AG09319 (cell line): ENCODE results near the gene ANKRD62.

Experiments used
- DNase-seq: peaks from one replicate; pipeline ENCODE4 v3.0.0-alpha.2; 2010; ENCODE audit warnings: low read depth; ENCODE audit errors: extremely low read depth
- TF ChIP-seq, protein P1 (sequence below): IDR thresholded peaks from 2 replicates; pipeline ENCODE4 v1.5.1; 2011; ENCODE audit warnings: low read depth, mild to moderate bottlenecking, inconsistent platforms, low read length, moderate library complexity

The ANKRD62 gene

DNA sequence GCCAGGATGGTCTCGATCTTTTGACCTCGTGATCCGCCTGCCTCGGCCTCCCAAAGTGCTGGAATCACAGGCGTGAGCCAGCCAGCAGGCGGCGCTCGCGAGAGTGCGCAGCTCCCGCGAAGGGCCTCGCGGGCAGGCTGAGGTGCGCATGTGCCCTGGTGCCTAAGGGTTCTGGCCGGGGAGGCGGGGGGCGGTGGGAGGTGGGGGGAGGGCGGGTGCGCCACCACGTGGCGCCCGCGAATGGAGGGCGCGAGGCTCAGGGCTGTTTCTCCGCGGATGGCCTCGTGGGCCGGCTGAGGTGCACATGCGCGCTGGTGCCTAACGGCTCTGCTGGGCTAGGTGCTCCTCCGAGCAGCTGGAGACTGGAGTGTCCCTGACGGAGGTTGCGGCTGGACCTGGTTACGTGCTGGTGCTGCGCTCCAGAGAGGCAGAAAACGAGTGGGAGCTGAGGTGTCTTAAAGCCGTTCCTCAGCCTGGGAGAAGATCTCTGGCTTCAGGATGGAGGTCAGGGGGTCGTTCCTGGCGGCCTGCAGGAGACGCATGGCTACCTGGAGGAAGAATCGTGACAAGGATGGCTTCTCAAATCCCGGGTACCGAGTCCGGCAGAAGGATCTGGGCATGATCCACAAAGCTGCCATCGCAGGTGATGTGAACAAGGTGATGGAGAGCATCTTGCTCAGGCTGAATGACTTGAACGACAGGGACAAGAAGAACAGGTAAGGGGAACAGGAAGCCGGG is at the start of gene ANKRD62:
ANKRD62 (plus strand) TSS at position 324 of the 738 bp plus-strand sequence; CDS start at position 499, 175 bp downstream.
- TF ChIP-seq, protein P1, sequence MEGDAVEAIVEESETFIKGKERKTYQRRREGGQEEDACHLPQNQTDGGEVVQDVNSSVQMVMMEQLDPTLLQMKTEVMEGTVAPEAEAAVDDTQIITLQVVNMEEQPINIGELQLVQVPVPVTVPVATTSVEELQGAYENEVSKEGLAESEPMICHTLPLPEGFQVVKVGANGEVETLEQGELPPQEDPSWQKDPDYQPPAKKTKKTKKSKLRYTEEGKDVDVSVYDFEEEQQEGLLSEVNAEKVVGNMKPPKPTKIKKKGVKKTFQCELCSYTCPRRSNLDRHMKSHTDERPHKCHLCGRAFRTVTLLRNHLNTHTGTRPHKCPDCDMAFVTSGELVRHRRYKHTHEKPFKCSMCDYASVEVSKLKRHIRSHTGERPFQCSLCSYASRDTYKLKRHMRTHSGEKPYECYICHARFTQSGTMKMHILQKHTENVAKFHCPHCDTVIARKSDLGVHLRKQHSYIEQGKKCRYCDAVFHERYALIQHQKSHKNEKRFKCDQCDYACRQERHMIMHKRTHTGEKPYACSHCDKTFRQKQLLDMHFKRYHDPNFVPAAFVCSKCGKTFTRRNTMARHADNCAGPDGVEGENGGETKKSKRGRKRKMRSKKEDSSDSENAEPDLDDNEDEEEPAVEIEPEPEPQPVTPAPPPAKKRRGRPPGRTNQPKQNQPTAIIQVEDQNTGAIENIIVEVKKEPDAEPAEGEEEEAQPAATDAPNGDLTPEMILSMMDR, result no peak
- DNase-seq, result no peak

DNA sequence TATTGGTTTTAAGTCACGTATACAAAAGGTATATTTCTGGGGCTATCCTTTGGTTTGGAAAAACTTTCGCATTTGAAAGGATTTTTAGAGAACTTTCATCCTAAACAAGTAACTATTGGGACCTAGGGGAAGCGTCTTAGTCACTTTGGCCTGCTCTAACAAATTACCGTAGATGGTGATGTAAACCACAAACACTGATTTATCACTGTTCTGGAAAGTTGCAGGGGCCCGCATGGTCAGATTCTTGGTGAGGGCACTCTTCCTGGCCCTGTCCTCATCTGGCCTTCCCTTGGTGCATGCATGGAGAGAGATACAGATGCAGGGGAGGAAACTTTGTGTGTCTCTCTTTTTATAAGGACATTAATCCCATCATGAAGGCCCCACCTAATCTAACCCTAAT is 49.1 kb upstream of the ANKRD62 start:
- DNase-seq, result no peak
- TF ChIP-seq, protein P1, result no peak

DNA sequence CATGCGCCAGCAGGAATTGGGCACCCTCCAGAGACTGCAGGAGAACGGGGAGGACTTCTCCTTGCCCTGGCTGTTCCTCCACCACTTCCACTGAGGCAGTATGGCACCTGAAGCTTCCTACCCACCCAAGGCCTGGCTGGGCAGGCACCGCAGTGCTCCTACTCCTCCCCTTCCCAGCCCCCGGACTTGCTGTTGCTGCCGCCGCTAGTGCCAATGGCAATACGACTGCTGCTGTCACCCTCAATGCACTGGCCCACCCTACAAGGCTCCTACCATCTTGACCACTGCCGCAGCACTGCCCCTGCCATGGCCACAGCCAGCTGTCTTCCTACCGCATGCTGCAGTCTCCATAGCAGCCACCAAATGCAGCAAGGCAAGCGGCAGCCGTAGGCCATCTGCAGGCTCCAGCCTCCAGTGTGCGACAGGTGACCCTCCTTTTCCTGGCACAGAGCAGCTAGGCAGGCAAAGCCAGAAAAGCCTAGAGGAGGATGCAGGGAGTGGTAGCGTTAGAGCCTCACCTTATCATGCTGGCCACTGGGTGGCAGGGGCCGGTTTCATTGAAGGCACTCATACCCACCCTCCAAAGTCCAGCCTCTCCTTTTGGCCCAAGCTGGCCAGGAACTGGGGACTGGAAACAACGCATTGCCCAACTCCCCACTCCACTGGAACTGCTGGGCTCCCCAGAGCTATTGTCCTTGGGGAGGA is 47.4 kb upstream of the ANKRD62 start:
- TF ChIP-seq, protein P1, result no peak

DNA sequence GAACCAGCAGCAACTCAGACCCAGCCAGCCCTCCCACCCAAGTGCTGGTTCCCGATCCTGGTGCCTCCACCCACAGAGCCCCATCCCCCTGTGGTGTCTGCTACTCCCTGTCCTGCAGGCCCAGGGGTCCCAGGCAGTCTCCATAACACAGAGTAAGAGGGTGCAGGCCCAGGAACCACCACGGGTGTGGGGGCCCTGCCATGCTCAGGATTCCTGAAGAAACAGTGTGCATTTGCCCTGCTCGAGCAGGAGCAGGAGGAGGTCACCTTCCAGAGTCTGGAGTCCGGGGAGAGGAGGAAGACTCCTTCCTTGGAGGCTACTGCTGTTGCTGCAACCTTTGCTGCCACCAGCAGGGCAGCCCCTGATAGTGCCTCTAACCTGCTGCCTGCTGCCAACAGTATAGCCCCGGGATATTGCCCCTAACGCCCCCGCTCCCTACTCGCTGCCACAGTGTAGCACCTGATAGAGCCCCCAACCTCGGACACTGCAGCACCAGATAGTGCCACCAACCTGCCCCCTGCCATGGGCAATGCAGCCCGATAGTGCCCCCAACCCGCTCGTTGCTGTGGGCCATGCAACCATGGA is 46.8 kb upstream of the ANKRD62 start:
- TF ChIP-seq, protein P1, result no peak
- DNase-seq, result no peak

More for the DNA sequence above, 47.4 kb upstream of the ANKRD62 start:
- no peak for DNase-seq

DNA sequence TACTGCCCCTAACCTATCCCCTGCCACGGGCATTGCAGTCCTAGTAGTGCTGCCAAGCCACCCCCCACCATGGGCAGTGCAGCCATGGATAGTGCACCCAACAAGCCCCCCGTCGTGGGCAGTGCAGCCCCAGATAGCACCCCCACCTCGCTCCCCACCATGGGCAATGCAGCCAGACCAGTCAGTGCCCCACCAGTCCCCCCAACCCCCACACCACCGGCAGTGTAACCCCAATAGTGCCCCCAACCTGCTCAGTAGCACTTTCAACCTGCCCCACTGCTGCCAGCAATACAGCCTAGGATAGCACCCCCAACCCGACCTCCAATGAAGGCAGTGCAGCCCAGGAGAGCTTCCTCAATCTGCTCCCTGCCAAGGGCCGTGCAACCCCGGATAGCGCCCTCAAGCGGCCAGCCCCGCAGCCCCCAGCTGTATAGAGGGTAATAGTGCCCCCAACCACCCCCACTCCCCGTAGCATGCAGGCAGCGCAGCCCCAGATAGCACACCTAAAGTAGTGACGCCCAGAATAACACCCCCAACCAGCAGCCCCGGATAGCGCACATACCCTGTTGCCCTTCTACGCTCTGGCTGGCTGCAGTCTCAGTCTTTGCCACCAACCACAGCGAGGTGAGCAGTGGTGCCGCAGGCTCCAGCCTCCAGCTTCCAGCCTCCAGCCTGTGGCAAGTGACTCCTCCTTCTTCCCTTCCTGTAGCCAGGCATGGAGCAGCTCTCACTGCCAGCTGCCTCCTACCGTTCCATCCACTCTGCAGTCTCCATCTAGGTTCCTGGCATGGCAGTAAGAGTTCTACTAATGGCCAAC is 45.4 kb upstream of the ANKRD62 start:
- no peak for DNase-seq
- TF ChIP-seq, protein P1, result no peak

DNA sequence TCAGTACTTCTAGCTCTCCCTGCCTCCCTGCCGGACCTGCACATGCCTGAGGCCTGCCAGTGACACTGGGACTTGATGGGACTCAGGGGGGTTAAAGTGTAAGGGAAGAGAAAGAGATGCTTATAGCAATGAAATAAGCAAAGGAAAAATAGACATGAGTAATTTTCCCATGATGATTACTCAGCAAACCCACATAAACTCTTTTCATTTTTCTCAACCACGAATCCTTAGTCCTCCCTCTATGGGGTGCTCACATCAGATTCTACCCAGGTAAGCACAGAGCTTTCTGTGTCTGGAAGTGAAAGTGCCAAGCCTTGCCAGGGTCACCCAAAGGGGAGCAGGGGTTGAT is 44.8 kb upstream of the ANKRD62 start:
- no peak for DNase-seq
- TF ChIP-seq, protein P1, result no peak
